Stimulated activated memory B cell treated with anti-CD40 and anti-IgM and Interleukin-4, amounts not matched to agents 10 μg/mL and 1 μg/mL and 100 μg/mL, for 72 hours (primary cell): Measurements from ENCODE around the gene ZNF774.

Experiments
- ATAC-seq: fragments of 150-1000 bp; cut with Tn5 transposase; 2 replicates; pipeline ENCODE4 v1.10.0; 2021
- H3K27ac Mint-ChIP-seq: one replicate; pipeline ENCODE4 v1.8.0; 2022; ENCODE audit warnings: mild to moderate bottlenecking, mixed read lengths
- H3K27me3 Mint-ChIP-seq: one replicate; pipeline ENCODE4 v1.8.0; 2022; ENCODE audit warnings: mixed read lengths
- H3K36me3 Mint-ChIP-seq: one replicate; pipeline ENCODE4 v1.8.0; 2022; ENCODE audit warnings: mixed read lengths
- H3K4me1 Mint-ChIP-seq: one replicate; pipeline ENCODE4 v1.8.0; 2022; ENCODE audit warnings: mixed read lengths
- H3K4me3 Mint-ChIP-seq: one replicate; pipeline ENCODE4 v1.8.0; 2022; ENCODE audit warnings: mild to moderate bottlenecking, moderate library complexity, mixed read lengths
- H3K9me3 Mint-ChIP-seq: one replicate; pipeline ENCODE4 v1.8.0; 2022; ENCODE audit warnings: mixed read lengths

ZNF774 gene

DNA sequence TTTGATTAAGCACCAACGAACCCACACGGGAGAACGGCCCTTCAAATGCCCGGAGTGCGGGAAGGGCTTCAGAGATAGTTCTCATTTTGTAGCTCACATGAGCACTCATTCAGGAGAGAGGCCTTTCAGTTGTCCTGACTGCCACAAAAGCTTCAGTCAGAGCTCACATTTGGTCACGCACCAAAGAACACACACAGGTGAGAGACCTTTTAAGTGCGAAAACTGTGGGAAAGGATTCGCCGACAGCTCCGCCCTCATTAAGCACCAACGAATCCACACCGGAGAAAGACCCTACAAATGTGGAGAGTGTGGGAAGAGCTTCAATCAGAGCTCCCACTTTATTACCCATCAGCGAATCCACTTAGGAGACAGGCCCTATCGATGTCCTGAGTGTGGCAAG, 8.7 kb downstream of the ZNF774 start:
- Mint-ChIP-seq H3K9me3 (no peaks in the 10 kb centered on the region), H3K4me1 (peaks cover 9% of the 10 kb centered on the region), H3K4me3 (no peak overlapping the region), H3K27ac (no peak overlapping the region), H3K36me3 (no peaks in the 10 kb centered on the region), H3K27me3 (no peaks in the 10 kb centered on the region)
- ATAC-seq, result no peak

DNA sequence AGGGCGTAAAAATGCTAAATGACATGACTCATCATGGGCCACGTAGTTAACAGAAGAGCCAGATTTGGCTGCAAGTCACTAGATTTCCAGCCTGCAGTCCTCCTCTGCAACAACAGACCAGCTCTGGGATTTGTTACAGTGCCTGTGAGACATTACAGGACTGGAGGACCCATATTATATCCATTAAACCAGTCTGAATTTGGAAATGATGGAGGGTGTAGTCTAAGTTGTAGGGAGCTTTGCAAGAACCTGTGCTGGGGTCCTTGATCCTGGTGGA, 10.8 kb downstream of the ZNF774 start:
- ATAC-seq, result no peak
- no peaks in the 10 kb centered on the region for H3K36me3 Mint-ChIP-seq
- no peaks in the 10 kb centered on the region for H3K9me3 Mint-ChIP-seq
- no peaks in the 10 kb centered on the region for H3K27me3 Mint-ChIP-seq
- peaks cover 17% of the 10 kb centered on the region for H3K4me1 Mint-ChIP-seq
- peak overlapping the region; percentile 24 for H3K27ac Mint-ChIP-seq
- H3K4me3 Mint-ChIP-seq, result no peak overlapping the region

DNA sequence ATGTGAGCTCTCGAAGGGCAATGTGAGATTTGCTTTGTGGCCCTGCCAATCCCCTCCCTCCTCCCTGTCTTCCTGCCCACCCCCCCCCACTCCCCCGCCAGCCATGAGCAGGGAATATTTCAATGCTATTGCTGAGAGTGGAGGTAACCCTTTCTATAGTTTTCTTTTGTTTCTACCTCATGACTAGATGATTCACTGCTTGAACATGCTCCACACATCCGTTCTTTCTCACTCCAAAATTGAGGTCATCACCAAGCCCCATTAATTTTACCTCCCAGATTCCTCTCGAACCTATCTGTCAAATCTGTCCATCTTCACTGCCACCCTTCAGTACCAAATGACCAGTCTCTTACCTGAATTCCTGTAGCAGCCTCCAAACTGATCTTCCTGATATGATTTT, 12.2 kb downstream of the ZNF774 start:
- H3K36me3 Mint-ChIP-seq, result no peaks in the 10 kb centered on the region
- H3K9me3 Mint-ChIP-seq, result no peaks in the 10 kb centered on the region
- H3K27me3 Mint-ChIP-seq, result no peaks in the 10 kb centered on the region
- no peak overlapping the region for H3K4me3 Mint-ChIP-seq
- peaks cover 17% of the 10 kb centered on the region for H3K4me1 Mint-ChIP-seq
- ATAC-seq, result no peak
- no peak overlapping the region for H3K27ac Mint-ChIP-seq

DNA sequence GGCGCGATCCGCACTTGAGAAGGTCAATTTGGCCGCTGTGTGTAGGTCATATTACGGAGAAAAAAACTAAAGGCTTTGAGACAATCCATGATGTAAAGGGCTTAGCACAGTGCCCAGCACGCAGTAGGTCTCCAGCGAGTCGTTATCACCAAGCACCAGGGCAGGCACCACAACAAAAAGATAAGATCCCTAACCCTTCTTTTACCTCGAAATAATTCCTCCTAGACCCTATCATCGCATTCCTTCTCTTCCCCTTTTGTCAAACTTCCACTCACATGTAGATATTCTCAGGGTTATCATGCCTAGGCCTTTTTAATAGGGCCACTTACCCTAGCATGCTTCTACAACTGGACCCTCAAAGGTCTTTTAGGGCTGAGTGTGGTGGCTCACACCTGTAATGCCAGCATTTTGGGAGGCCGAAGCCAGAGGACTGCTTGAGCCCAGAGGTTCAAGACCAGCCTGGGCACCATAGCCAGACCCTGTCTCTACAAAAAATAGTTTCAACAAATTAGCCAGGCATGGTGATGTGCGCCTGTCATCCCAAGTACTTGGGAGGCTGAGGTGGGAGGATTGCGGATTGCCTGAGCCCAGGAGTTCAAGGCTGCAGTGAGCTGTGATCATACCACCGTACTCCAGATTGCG, 13.5 kb downstream of the ZNF774 start:
- no peak overlapping the region for H3K27ac Mint-ChIP-seq
- H3K9me3 Mint-ChIP-seq, result no peaks in the 10 kb centered on the region
- ATAC-seq, result no peak
- H3K4me3 Mint-ChIP-seq, result no peak overlapping the region
- H3K36me3 Mint-ChIP-seq, result no peaks in the 10 kb centered on the region
- H3K4me1 Mint-ChIP-seq, result peaks cover 24% of the 10 kb centered on the region
- no peaks in the 10 kb centered on the region for H3K27me3 Mint-ChIP-seq

DNA sequence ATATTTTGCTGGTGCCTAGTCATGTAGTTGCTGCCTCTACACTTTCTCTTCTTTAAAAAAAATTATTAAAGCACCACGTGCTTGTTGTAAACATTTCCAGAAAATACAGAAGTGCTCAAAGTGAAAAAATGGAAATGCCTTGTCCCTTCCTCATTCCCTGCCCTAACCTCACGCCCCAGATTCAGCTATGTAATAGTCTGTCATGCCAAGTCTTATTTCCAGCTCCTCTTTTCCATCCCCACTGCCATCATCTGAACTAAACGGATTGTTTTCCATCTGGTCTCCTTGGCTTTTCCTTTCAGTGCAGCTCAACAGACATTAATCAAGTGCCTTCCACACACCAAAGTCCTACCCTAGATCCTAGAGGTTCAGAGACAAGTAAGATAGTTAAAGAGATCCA, 15.5 kb downstream of the ZNF774 start:
- no peak overlapping the region for H3K4me3 Mint-ChIP-seq
- H3K4me1 Mint-ChIP-seq, result peaks cover 19% of the 10 kb centered on the region
- no peaks in the 10 kb centered on the region for H3K27me3 Mint-ChIP-seq
- H3K9me3 Mint-ChIP-seq, result no peaks in the 10 kb centered on the region
- no peak overlapping the region for H3K27ac Mint-ChIP-seq
- no peaks in the 10 kb centered on the region for H3K36me3 Mint-ChIP-seq
- no peak for ATAC-seq

DNA sequence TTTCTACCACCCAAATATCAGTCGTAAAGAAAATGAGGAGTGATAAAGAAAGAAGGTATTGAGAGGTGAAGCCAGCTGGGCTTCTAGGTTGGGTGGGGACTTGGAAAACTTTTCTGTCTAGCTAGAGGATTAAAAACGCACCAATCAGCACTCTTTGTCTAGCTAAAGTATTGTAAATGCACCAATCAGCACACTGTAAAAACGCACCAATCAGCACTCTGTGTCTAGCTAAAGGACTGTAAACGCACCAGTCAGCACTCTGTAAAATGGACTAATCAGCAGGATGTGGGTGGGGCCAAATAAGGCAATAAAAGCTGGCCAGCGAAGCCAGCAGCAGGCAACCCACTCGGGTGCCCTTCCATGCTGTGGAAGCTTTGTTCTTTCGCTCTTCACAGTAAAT, 23.0 kb downstream of the ZNF774 start:
- Mint-ChIP-seq H3K4me3 (no peak overlapping the region), H3K27ac (no peak overlapping the region), H3K9me3 (peaks cover 4% of the 10 kb centered on the region), H3K27me3 (no peaks in the 10 kb centered on the region), H3K36me3 (no peaks in the 10 kb centered on the region), H3K4me1 (peaks cover 23% of the 10 kb centered on the region)
- ATAC-seq, result no peak

DNA sequence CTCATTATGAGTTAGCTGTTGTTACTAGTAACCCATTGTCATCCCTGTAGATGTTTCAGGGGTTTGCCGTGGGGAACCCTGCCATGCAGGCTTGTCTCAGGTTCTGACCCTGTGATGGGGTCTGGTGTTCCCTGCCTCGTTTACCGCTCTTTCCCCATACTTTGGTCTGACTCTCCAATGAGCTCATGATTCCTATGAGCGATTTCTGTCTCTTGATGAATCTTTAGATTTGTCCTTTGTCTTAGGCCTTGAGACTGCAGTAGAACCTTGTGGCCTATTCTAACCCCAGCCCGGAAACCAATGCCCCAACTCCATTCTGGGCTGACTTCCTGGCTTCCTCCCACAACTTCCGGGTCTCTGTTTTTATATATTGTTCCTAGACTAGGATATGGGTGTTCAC, 24.7 kb downstream of the ZNF774 start:
- peaks cover 4% of the 10 kb centered on the region for H3K9me3 Mint-ChIP-seq
- peak overlapping the region; percentile 86 for H3K27ac Mint-ChIP-seq
- H3K36me3 Mint-ChIP-seq, result no peaks in the 10 kb centered on the region
- no peak for ATAC-seq
- H3K4me3 Mint-ChIP-seq, result peak overlapping the region; percentile 21
- H3K27me3 Mint-ChIP-seq, result no peaks in the 10 kb centered on the region
- peaks cover 21% of the 10 kb centered on the region for H3K4me1 Mint-ChIP-seq

DNA sequence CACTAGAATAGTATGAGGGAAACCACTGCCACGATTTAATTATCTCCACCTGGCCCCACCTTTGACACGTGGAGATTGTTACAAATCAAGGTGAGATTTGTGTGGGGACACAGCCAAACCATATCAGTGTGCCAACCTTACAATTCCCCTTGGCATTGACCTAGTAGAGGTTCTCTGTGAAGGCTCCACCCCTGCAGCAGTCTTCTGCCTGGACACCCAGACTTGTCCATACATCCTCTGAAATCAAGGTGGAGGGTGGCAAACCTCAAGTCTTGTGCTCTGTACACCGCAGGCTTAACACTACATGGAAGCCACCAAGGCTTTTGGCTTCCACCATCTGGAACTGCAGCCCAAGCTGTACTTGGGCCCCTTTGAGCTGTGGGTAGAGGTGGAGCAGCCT, 27.2 kb downstream of the ZNF774 start:
- Mint-ChIP-seq H3K4me1 (peaks cover 27% of the 10 kb centered on the region), H3K36me3 (no peaks in the 10 kb centered on the region), H3K27ac (no peak overlapping the region), H3K9me3 (peaks cover 4% of the 10 kb centered on the region), H3K4me3 (no peak overlapping the region), H3K27me3 (no peaks in the 10 kb centered on the region)
- ATAC-seq, result no peak

DNA sequence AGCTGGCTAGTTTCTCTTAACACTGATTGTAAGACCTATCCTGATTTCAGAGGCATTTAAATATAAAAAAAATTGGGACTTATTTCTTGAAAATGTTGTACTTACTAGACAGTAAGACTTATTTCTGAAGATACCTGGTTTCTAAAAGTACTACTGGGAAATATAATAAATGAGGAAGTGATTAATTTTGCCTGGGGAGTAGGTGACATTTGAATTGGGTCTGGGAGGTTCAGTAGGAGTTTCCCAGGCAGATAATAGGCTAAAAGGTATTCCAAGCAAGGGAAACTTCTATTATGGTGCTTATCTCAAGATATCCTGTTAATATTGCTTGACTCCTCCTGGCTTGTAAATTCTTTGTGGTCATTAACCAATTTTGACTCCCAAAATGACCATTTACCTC, 29.4 kb downstream of the ZNF774 start:
- H3K4me3 Mint-ChIP-seq, result no peak overlapping the region
- H3K36me3 Mint-ChIP-seq, result no peaks in the 10 kb centered on the region
- H3K4me1 Mint-ChIP-seq, result peaks cover 22% of the 10 kb centered on the region
- peaks cover 4% of the 10 kb centered on the region for H3K9me3 Mint-ChIP-seq
- no peaks in the 10 kb centered on the region for H3K27me3 Mint-ChIP-seq
- no peak for ATAC-seq
- H3K27ac Mint-ChIP-seq, result no peak overlapping the region

DNA sequence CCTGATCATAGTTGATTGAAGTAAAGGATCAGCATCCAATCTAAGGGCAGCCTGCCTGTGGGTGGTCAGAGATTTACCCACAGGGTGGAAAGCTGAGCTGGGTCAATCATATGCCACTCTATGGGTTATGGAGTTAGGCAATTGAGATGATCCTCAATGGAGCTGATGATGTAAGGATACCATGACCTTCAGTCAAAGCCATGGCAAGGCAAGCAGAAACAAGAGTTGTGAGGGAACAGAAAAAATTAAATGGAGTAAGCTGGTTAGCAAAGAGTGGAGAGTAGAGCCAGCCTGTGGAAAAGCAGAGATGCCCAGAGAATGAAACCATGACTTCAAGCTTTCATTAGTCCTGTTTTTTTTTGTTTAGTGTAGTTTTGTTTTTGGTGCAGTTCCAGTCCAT, 30.2 kb downstream of the ZNF774 start:
- Mint-ChIP-seq H3K27ac (no peak overlapping the region), H3K36me3 (no peaks in the 10 kb centered on the region), H3K4me3 (no peak overlapping the region), H3K4me1 (peaks cover 15% of the 10 kb centered on the region), H3K9me3 (peaks cover 4% of the 10 kb centered on the region), H3K27me3 (no peaks in the 10 kb centered on the region)
- ATAC-seq, result no peak

DNA sequence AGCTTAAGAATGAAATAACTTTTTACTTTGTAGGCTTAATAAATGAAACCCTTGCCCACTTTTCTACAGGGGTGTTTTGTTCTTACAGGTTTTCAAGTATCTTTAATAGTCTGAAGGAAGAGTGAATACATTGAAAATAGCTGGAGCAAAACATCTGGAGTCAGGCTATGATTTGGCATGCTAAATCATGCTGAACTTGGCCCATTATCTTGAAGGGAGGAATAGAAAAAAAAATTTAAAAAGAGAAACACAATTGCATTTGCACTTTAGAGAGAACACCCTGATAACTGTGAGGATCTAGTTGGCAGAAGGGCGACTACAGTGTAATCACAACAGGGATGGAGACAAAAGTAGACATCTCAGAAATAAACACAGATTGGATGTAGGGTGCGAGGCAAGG, 34.1 kb downstream of the ZNF774 start:
- Mint-ChIP-seq H3K36me3 (peaks cover 23% of the 10 kb centered on the region), H3K27ac (peak overlapping the region; percentile 14), H3K9me3 (no peaks in the 10 kb centered on the region), H3K27me3 (no peaks in the 10 kb centered on the region), H3K4me3 (no peak overlapping the region), H3K4me1 (peaks cover 43% of the 10 kb centered on the region)
- no peak for ATAC-seq

DNA sequence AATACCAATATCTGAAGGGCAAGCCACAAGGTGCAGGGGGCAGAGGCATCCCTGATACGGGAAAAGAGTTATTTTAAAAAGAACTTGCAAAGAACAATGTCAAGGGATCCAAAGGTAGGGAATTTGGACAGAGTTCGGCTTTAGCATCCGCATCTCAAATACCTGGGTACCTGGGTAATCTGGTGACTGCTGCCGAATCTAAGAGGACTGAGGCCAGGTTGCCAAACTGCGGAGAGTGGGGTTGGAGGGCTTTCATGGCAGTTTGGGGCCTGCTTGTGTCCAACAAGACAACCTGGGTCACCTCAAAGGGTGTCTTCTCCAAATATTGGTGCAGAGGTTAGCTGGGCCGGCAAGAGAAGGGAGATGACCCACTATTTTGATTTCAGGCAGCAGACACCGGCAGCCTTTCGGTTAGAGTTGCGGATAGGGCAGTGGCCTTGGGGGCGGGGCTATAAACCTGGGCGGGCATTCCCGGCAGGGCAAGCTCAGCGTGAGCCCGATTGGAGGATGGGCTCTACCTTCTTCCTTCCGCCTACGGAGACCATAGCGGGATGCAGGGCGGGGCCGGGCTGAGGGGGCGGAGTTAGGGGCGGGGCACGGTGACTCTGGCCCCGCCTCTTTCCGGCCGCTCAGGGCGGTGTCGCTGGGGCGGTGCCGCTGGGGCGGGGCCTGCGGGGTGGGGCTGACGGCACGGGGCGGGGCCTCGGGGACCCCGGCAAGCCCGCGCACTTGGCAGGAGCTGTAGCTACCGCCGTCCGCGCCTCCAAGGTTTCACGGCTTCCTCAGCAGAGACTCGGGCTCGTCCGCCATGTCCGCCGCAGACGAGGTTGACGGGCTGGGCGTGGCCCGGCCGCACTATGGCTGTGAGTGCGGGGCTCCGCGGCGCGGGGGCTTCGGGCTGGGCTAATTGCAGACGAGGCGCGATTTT, 35.7 kb downstream of the ZNF774 start, which contains the start of gene IQGAP1:
TSS of gene IQGAP1 (plus strand) at position 709 of the 928 bp plus-strand sequence. CDS start at position 809, 100 bp downstream.
- no peaks in the 10 kb centered on the region for H3K27me3 Mint-ChIP-seq
- peaks cover 36% of the 10 kb centered on the region for H3K36me3 Mint-ChIP-seq
- peak within 1 kb of the TSS; percentile 84 for H3K4me3 Mint-ChIP-seq
- H3K9me3 Mint-ChIP-seq, result no peaks in the 10 kb centered on the region
- peaks cover 48% of the 10 kb centered on the region for H3K4me1 Mint-ChIP-seq
- peak within 1 kb of the TSS; percentile 96 for H3K27ac Mint-ChIP-seq
- ATAC-seq, result peak; percentile 97

DNA sequence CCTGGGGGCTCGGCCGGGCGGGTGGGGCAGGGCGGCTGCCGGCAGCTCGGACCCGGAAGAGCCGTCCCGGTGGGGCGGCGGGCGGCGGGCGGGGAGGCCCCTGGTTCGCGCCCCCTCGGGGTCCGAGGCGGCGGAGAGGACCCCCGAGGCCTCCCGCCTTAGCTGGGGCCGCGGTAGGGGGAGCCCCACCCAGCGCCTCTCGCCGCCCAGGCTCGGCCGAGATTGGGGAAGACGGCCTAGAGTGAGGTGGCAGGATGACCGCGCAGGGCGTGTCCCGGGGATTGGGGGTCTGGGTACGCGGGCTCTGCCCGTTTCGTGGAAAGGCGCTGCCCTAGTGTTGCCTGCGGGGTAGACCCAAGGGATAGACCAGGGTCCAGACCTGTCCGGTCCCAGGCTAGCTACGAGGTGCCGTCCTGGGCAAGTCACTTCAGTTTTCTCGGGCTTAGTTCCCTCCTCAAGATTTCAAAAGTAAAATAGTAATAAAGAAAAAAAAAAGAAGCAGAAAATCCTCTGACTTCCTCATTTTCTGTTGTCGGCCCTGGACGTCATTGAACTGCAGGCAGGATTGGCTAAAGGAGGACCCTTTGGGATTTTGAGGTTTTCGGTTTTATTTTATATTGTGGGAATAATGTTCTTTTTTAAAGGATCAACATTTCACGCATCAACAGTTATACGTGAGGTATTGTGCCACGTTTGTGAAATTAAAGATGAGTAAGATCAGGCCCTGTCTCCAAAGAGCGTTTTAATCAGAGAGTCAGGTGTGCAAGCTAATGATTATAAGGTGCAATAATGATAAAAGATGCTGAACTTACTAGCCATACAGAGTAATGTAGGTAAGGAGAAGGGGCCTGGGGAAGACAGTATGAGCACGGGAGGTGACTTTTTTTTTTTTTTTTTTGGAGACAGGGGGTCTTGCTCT, 36.6 kb downstream of the ZNF774 start:
- ATAC-seq, result peak; percentile 78
- Mint-ChIP-seq H3K4me1 (peaks cover 57% of the 10 kb centered on the region), H3K27me3 (no peaks in the 10 kb centered on the region), H3K36me3 (peaks cover 42% of the 10 kb centered on the region), H3K27ac (peak overlapping the region; percentile 96), H3K9me3 (no peaks in the 10 kb centered on the region), H3K4me3 (peak overlapping the region; percentile 82)

DNA sequence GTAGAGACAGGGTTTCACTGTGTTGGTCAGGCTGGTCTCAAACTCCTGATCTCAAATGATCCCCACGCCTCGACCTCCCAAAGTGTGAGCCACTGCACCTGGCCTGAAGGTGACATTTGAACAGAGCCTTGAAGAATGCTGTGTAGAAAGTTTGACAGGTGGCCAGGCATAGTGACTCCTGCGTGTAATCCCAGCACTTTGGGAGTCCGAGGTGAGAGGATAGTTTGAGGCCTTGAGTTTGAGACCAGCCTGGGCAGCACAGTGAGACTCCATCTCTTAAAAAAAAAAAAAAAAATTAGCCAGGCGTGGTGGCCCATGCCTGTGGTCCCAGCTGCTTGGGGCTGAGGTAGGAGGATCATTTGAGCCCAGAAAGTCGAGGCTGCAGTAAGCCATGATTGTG, 37.4 kb downstream of the ZNF774 start:
- H3K4me3 Mint-ChIP-seq, result peak overlapping the region; percentile 82
- no peak for ATAC-seq

DNA sequence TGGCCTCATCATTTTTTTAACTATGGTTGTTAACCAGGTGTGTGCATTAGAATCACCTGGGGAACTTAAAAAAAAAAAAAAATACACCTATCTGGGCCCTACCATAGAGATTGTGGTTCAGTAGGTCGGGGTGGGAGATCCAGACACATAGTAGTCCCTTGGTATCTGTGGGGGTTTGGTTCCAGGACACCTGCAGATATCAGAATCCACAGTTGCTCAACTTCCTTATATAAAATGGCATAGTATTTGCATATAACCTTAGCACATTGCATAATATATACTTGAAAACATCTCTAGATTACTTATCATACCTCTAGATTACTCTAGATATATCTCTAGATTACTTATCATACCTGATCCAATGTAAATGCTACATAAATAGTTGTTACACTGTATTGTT, 41.0 kb downstream of the ZNF774 start:
- Mint-ChIP-seq H3K36me3 (peaks cover 62% of the 10 kb centered on the region), H3K27ac (peak overlapping the region; percentile 30), H3K9me3 (no peaks in the 10 kb centered on the region), H3K4me3 (no peak overlapping the region), H3K4me1 (peaks cover 83% of the 10 kb centered on the region), H3K27me3 (no peaks in the 10 kb centered on the region)
- no peak for ATAC-seq

More for the DNA sequence above, 37.4 kb downstream of the ZNF774 start:
- Mint-ChIP-seq H3K4me1 (peaks cover 65% of the 10 kb centered on the region), H3K27ac (peak overlapping the region; percentile 96), H3K36me3 (peaks cover 45% of the 10 kb centered on the region), H3K9me3 (no peaks in the 10 kb centered on the region), H3K27me3 (no peaks in the 10 kb centered on the region)
